B cell (primary cell): ENCODE results near the gene CLCF1. TPM values are rescaled to one million over a fixed set of nuclear protein-coding genes. Genes with fewer than 3 reads are reported as not detected.

Source experiments
- ATAC-seq: fragments of 200-7000 bp; cut with Tn5 transposase; one replicate; pipeline ENCODE4 v1.10.0; 2021; ENCODE audit warnings: low read depth, mild to moderate bottlenecking, moderate number of reproducible peaks, moderate library complexity
- CTCF ChIA-PET: fragments of 350-600 bp; sonication (Branson Sonifier 250); formaldehyde crosslinking; loops from one replicate; lab custom pipeline; 2021; ENCODE audit warnings: antibody characterized with exemption, inconsistent platforms; lab: Charles Lee
- POLR2A ChIA-PET: fragments of 350-600 bp; sonication (Branson Sonifier 250); formaldehyde crosslinking; loops from one replicate; lab custom pipeline; 2021; ENCODE audit warnings: antibody characterized with exemption; lab: Charles Lee
- DNase-seq: peaks from one replicate; pipeline ENCODE4 v3.0.0; 2013
- H2AFZ ChIP-seq: 2 replicates; pipeline ENCODE4 v1.6.1; 2012; ENCODE audit warnings: mild to moderate bottlenecking, low read depth, low read length; ENCODE audit not compliant: insufficient read depth, poor library complexity, severe bottlenecking
- H3K27ac ChIP-seq, 2 donors: 1 replicate in 1 of 2; 2 replicates in 1 of 2; pipeline ENCODE4 v1.5.1; 2012 to 2013; ENCODE audit warnings: low read length in 2 of 2, mild to moderate bottlenecking in 2 of 2, moderate library complexity in 1 of 2
- H3K27me3 ChIP-seq, 4 experiments: fragments of 200-600 bp in 1 of 4; sonication (generic) in 1 of 4; replicated peaks in 1 of 4; 1 replicate in 2 of 4; 2 replicates in 2 of 4; pipeline versions ENCODE4 v1.6.1 to v1.7.0; 2013 to 2016; ENCODE audit warnings: low read length in 3 of 4, mild to moderate bottlenecking in 2 of 4, mixed read lengths in 1 of 4, moderate library complexity in 1 of 4; ENCODE audit not compliant: insufficient read depth in 4 of 4, control insufficient read depth in 3 of 4; ENCODE audit errors: control extremely low read depth in 1 of 4
- H3K36me3 ChIP-seq, 2 experiments: replicated peaks in 1 of 2; 1 replicate in 1 of 2; 2 replicates in 1 of 2; pipeline versions ENCODE4 v1.6.1 to v1.7.1; 2013; ENCODE audit warnings: low read length in 1 of 2; ENCODE audit not compliant: insufficient read depth in 2 of 2, control insufficient read depth in 1 of 2; ENCODE audit errors: control extremely low read depth in 1 of 2, extremely low read depth in 1 of 2
- H3K4me1 ChIP-seq, 2 donors: fragments of 200-600 bp in 1 of 2; sonication (generic) in 1 of 2; 1 replicate in 1 of 2; 2 replicates in 1 of 2; pipeline versions ENCODE4 v1.5.1 to v1.6.1; 2013 to 2017; ENCODE audit warnings: low read length in 2 of 2; ENCODE audit not compliant: control insufficient read depth in 2 of 2, insufficient read depth in 2 of 2
- H3K4me2 ChIP-seq: replicated peaks from 2 replicates; pipeline ENCODE3; 2012; ENCODE audit warnings: mild to moderate bottlenecking, low read depth, low read length; ENCODE audit not compliant: poor library complexity, severe bottlenecking
- H3K4me3 ChIP-seq, 5 experiments: fragments of 200-600 bp in 1 of 5; sonication (generic) in 1 of 5; 1 replicate in 3 of 5; 2 replicates in 2 of 5; pipeline versions ENCODE4 v1.5.1 to v1.7.0; 2011 to 2016; ENCODE audit warnings: low read length in 4 of 5, mild to moderate bottlenecking in 4 of 5, low read depth in 2 of 5, control low read depth in 1 of 5, moderate library complexity in 1 of 5; ENCODE audit not compliant: insufficient read depth in 1 of 5; ENCODE audit errors: control extremely low read depth in 1 of 5, extremely low read depth in 1 of 5
- H3K79me2 ChIP-seq: fragments of 200-600 bp; sonication (generic); one replicate; pipeline ENCODE4 v1.6.0; 2016; ENCODE audit warnings: low read length; ENCODE audit not compliant: control insufficient read depth, insufficient read depth
- H3K9ac ChIP-seq: fragments of 200-600 bp; sonication (generic); 2 replicates; pipeline ENCODE4 v1.6.1; 2017; ENCODE audit warnings: mild to moderate bottlenecking, low read length, moderate library complexity
- H3K9me3 ChIP-seq, 3 donors: one replicate each; pipeline versions ENCODE4 v1.6.1 to v1.7.1; 2013; ENCODE audit warnings: low read length in 2 of 3; ENCODE audit not compliant: control insufficient read depth in 2 of 3, insufficient read depth in 1 of 3; ENCODE audit errors: control extremely low read depth in 1 of 3
- H4K20me1 ChIP-seq: 2 replicates; pipeline ENCODE4 v1.6.0; 2012; ENCODE audit warnings: mild to moderate bottlenecking, low read length; ENCODE audit not compliant: insufficient read depth, control insufficient read depth, poor library complexity, severe bottlenecking
- H3K27ac Mint-ChIP-seq: one replicate; pipeline ENCODE4 v1.8.0; 2021; ENCODE audit warnings: mixed read lengths
- H3K27me3 Mint-ChIP-seq: one replicate; pipeline ENCODE4 v1.8.0; 2021; ENCODE audit warnings: mixed read lengths
- H3K4me1 Mint-ChIP-seq: one replicate; pipeline ENCODE4 v1.8.0; 2021; ENCODE audit warnings: mixed read lengths
- H3K4me3 Mint-ChIP-seq: one replicate; pipeline ENCODE4 v1.8.0; 2021; ENCODE audit warnings: mixed read lengths
- H3K9me3 Mint-ChIP-seq: one replicate; pipeline ENCODE4 v1.8.0; 2022; ENCODE audit warnings: mixed read lengths; ENCODE audit not compliant: insufficient read depth
- CTCF ChIP-seq: fragments of 200-600 bp; IDR thresholded peaks from one replicate; pipeline ENCODE4 v1.8.0; 2022; ENCODE audit warnings: antibody characterized with exemption, mild to moderate bottlenecking
- EZH2 ChIP-seq: IDR thresholded peaks from 2 replicates; pipeline ENCODE4 v1.6.1; 2012; ENCODE audit warnings: borderline replicate concordance, low read depth, mild to moderate bottlenecking, moderate library complexity, low read length; ENCODE audit not compliant: insufficient read depth, poor library complexity, severe bottlenecking
- WGBS: methylation state at CpG from one replicate; pipeline ENCODE4 v1.1.5; 2013; ENCODE audit warnings: missing lambda C conversion rate; ENCODE audit not compliant: insufficient coverage; 5-methylcytosine and 5-hydroxymethylcytosine counted together
- intact Hi-C: fragments of 100-400 bp; cut with micrococcal nuclease; formaldehyde crosslinking; loops from one replicate; pipeline ENCODE4 v1.10.0; 2022
- polyA plus RNA-seq: library from polyadenylated mRNA; depleted of rRNA; stranded (reverse); fragments of >200 nt; gene quantifications from 2 replicates; pipeline ENCODE4 v1.2.3, GENCODE V29; 2012
- total RNA-seq, 2 donors: library from RNA; stranded (reverse); fragments of 120-200 nt in 1 of 2; gene quantifications; 1 replicate in 1 of 2; 2 replicates in 1 of 2; pipeline versions ENCODE4 v1.2.3 to v1.2.4, GENCODE V29; 2013 to 2022

Gene CLCF1
- total and polyA plus RNA-seq, 2 donors (not counting 1 experiment from before 2014, with no cell fraction given) = 29.1 to 44.6 TPM

DNA sequence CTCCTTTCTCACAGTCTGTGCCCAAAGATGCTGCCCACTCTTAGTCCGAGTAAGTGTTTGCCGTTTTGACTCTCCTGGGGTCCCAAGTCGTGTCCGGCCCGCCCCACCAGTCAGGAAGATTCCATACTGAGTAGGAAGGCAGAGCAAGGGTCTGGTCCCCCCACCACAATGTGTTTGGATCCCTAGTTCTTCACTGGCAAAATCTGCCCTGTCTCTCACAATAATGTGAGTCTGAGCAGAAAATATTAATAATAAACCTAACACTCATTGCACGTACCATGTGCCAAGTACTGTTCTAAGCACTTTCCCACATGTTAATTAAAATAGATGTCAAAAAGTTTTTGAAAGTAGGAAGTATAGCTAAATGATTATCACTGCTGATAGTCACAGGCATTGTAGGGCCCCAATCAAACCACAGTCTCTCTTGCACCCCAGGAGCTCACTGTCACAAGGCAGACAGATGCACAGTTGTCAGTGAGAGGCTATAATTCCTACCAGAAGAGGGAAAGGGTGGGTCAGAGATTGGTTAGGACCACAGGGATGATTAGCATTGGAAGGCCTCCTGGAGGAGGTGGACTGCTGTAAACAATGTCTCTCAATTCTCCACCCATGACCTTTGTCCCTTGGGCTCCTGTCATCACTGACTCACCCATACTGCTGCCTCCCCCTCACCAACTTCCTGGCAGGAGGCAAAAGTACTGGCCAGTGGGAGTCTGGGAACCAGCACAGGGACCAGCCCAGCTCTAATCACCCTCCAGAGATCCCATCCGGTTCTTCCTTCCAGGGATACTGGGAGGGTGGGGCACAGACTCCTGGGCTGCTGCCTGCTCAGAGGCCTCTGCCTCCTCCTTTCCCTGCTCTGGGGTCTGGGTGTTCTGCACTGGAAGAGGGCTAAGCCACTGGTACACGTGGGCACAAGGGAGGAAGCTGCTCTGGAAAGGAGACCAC, 19.0 kb downstream of the CLCF1 start:
- H3K4me1 Mint-ChIP-seq = peaks cover 86% of the 10 kb centered on the region
- POLR2A ChIA-PET = interaction anchor here (0.6 to 9.0 kb wide), 28 partner anchors 7 to 1235 kb away, joined by 3 to 323 read pairs (median 5); partner anchors contain the start of genes AIP, ALDH3B1, ANKRD13D and CLCF1

More for the DNA sequence above, 19.0 kb downstream of the CLCF1 start:
- peak overlapping the region; percentile 97 for H3K4me2 ChIP-seq
- peak overlapping the region in 4 of 5 experiments; percentile 41 to 93 (median 74) for H3K4me3 ChIP-seq
- no peaks in the 10 kb centered on the region for H3K27me3 ChIP-seq
- TF ChIP-seq CTCF (no peak), EZH2 (no peak)
- H3K27ac ChIP-seq = peak overlapping the region; percentile 94 to 96
- no peaks in the 10 kb centered on the region for H3K9me3 ChIP-seq
- H3K9ac ChIP-seq = peak overlapping the region; percentile 78
- Mint-ChIP-seq H3K27ac (peak overlapping the region; percentile 100), H3K4me3 (peak overlapping the region; percentile 96), H3K9me3 (no peaks in the 10 kb centered on the region), H3K27me3 (no peaks in the 10 kb centered on the region)
- H3K36me3 ChIP-seq = peaks cover 0 to 9% of the 10 kb centered on the region in 2 experiments
- intact Hi-C loops = loop anchor here (1.0 to 10.0 kb wide), 2 partner anchors 115 to 450 kb away; partner anchors contain the start of gene TMEM134
- DNase-seq (peak; percentile 23), ATAC-seq (no peak)
- CTCF ChIA-PET = interaction anchor here (0.6 to 42.2 kb wide), 19 partner anchors 0 to 275 kb away, joined by 3 to 2379 read pairs (median 4); partner anchors contain the start of genes AIP, ANKRD13D, CDK2AP2 and CLCF1
- H4K20me1 ChIP-seq = peaks cover 20% of the 10 kb centered on the region
- no peak overlapping the region for H2AFZ ChIP-seq
- 52% methylated on average over 2 of the region's 8 CpGs for WGBS
- peaks cover 71% of the 10 kb centered on the region for H3K79me2 ChIP-seq
- peaks cover 72 to 81% of the 10 kb centered on the region in 2 donors for H3K4me1 ChIP-seq
